HCT116 (cell line): ENCODE data around the gene RHBDF2. TPM values are rescaled to one million over a fixed set of nuclear protein-coding genes. Genes with fewer than 3 reads are reported as not detected.

Experiments
- ATAC-seq: fragments of 200-7000 bp; cut with Tn5 transposase; 2 replicates; pipeline ENCODE4 v1.9.1; 2020; ENCODE audit warnings: mild to moderate bottlenecking, moderate library complexity
- BruUV-seq: library from RNA; stranded (reverse); fragments of 400-500 nt; replicated peaks from 2 replicates; lab custom pipeline; 2021; lab: Mats Ljungman, UMichigan
- CTCF ChIA-PET: fragments of 300-600 bp; sonication (Branson Sonifier 250); formaldehyde crosslinking; loops from one replicate; lab custom pipeline; 2021; ENCODE audit warnings: antibody characterized with exemption; lab: Charles Lee
- POLR2A ChIA-PET: fragments of 300-600, 350-600 bp; sonication (Branson Sonifier 250); formaldehyde crosslinking; loops from one replicate; lab custom pipeline; 2021; ENCODE audit warnings: antibody characterized with exemption; lab: Charles Lee
- RAD21 ChIA-PET, 2 experiments: fragments of 300-600 bp; sonication (Branson Sonifier 250); formaldehyde crosslinking; loops; one replicate each; lab custom pipeline; 2023; ENCODE audit warnings: low total read pairs in 2 of 2; ENCODE audit not compliant: uncharacterized antibody in 2 of 2, unreplicated experiment in 2 of 2, low non-redundant PET in 1 of 2; lab: Charles Lee
- DNase-seq: peaks from one replicate; pipeline ENCODE4 v3.0.0-alpha.2; 2010; ENCODE audit warnings: low read depth, low spot score
- H2AFZ ChIP-seq: fragments of 200-600 bp; shearing (Covaris generic), sonication (generic); 2 replicates; pipeline ENCODE4 v1.6.1; 2017; ENCODE audit warnings: low read depth, mixed run types, mixed read lengths, antibody characterized with exemption, low read length; ENCODE audit not compliant: poor library complexity, severe bottlenecking
- H3K27ac ChIP-seq: 2 replicates; pipeline ENCODE4 v1.5.1; 2012; ENCODE audit warnings: low read depth, low read length
- H3K27me3 ChIP-seq: fragments of 200-600 bp; sonication (generic); 2 replicates; pipeline ENCODE4 v1.6.1; 2016; ENCODE audit warnings: mixed run types, low read length, mixed read lengths; ENCODE audit not compliant: insufficient read depth
- H3K36me3 ChIP-seq, 2 experiments: fragments of 200-500 bp in 1 of 2; fragments of 200-600 bp in 1 of 2; sonication (Bioruptor generic) in 1 of 2; sonication (generic) in 1 of 2; 2 replicates each; pipeline versions ENCODE4 v1.5.1 to v1.6.1; 2014 to 2016; ENCODE audit warnings: low read length in 2 of 2, inconsistent platforms in 1 of 2, mixed read lengths in 1 of 2, mixed run types in 1 of 2; ENCODE audit not compliant: insufficient read depth in 2 of 2, control insufficient read depth in 1 of 2
- H3K4me1 ChIP-seq, 2 experiments: fragments of 200-600 bp in 1 of 2; sonication (generic) in 1 of 2; 2 replicates each; pipeline versions ENCODE4 v1.5.1 to v1.6.1; 2012 to 2017; ENCODE audit warnings: low read length in 2 of 2, inconsistent platforms in 1 of 2, mild to moderate bottlenecking in 1 of 2, mixed read lengths in 1 of 2, mixed run types in 1 of 2, moderate library complexity in 1 of 2; ENCODE audit not compliant: insufficient read depth in 2 of 2, control insufficient read depth in 1 of 2
- H3K4me2 ChIP-seq: fragments of 200-600 bp; sonication (generic); 2 replicates; pipeline ENCODE4 v1.6.1; 2017; ENCODE audit warnings: mixed run types, low read length, mixed read lengths
- H3K4me3 ChIP-seq, 2 experiments: fragments of 200-600 bp in 1 of 2; sonication (generic) in 1 of 2; replicated peaks in 1 of 2; 2 replicates each; pipeline ENCODE4 v1.5.1; 2011 to 2016; ENCODE audit warnings: low read length in 2 of 2, control low read depth in 1 of 2, low read depth in 1 of 2, mild to moderate bottlenecking in 1 of 2, mixed read lengths in 1 of 2, mixed run types in 1 of 2
- H3K79me2 ChIP-seq: fragments of 200-600 bp; sonication (generic); 2 replicates; pipeline ENCODE4 v1.6.1; 2017; ENCODE audit warnings: mild to moderate bottlenecking, mixed run types, low read length, moderate library complexity, mixed read lengths; ENCODE audit not compliant: insufficient read depth
- H3K9ac ChIP-seq: fragments of 200-600 bp; sonication (generic); 2 replicates; pipeline ENCODE4 v1.6.1; 2016; ENCODE audit warnings: low read length, mixed read lengths
- H3K9me2 ChIP-seq: fragments of 200-600 bp; sonication (generic), shearing (Covaris generic); 2 replicates; pipeline ENCODE4 v1.6.1; 2017; ENCODE audit warnings: mixed run types, mild to moderate bottlenecking, moderate library complexity; ENCODE audit not compliant: insufficient read depth
- H3K9me3 ChIP-seq, 2 experiments: fragments of 200-500 bp in 1 of 2; fragments of 200-600 bp in 1 of 2; sonication (Bioruptor generic) in 1 of 2; sonication (generic) in 1 of 2; 2 replicates each; pipeline ENCODE4 v1.6.1; 2014 to 2017; ENCODE audit warnings: low read length in 2 of 2, mixed read lengths in 2 of 2, inconsistent platforms in 1 of 2, low read depth in 1 of 2, mild to moderate bottlenecking in 1 of 2, mixed run types in 1 of 2, moderate library complexity in 1 of 2; ENCODE audit not compliant: control insufficient read depth in 1 of 2, insufficient read depth in 1 of 2
- H4K20me1 ChIP-seq: fragments of 200-600 bp; sonication (generic), shearing (Covaris generic); 2 replicates; pipeline ENCODE4 v1.6.1; 2017; ENCODE audit warnings: mixed run types, mild to moderate bottlenecking, moderate library complexity; ENCODE audit not compliant: insufficient read depth
- JUND ChIP-seq: IDR thresholded peaks from 2 replicates; pipeline ENCODE4 v1.6.1; 2012
- RAD21 ChIP-seq: IDR thresholded peaks from 2 replicates; pipeline ENCODE4 v1.6.1; 2012; ENCODE audit warnings: low read depth, mild to moderate bottlenecking
- YY1 ChIP-seq: IDR thresholded peaks from 2 replicates; pipeline ENCODE4 v1.6.1; 2011; ENCODE audit warnings: low read length, low read depth, moderate library complexity, mild to moderate bottlenecking; ENCODE audit not compliant: insufficient replicate concordance; ENCODE audit errors: extremely low read depth
- intact Hi-C: fragments of 100-400 bp; cut with micrococcal nuclease; formaldehyde crosslinking; loops from 2 replicates; pipeline ENCODE4 v1.10.0; 2022
- total RNA-seq: library from RNA; stranded (reverse); gene quantifications from one replicate; pipeline ENCODE4 v1.2.1, GENCODE V29; 2021; ENCODE audit not compliant: unreplicated experiment
- TF ChIP-seq, protein P1 (sequence below), 3 experiments: fragments of 200-600 bp in 1 of 3; sonication (generic) in 1 of 3; IDR thresholded peaks in 2 of 3; conservative IDR thresholded peaks in 1 of 3; 2 replicates each; pipeline ENCODE4 v1.5.1; 2012 to 2017; ENCODE audit warnings: low read depth in 2 of 3, low read length in 2 of 3, antibody characterized with exemption in 1 of 3, borderline replicate concordance in 1 of 3, control low read depth in 1 of 3, mild to moderate bottlenecking in 1 of 3, mixed read lengths in 1 of 3, mixed run types in 1 of 3, moderate library complexity in 1 of 3; ENCODE audit not compliant: insufficient read depth in 1 of 3

Gene RHBDF2
- total RNA-seq, 1 experiment from 2014 or later, result 61.1 TPM

DNA sequence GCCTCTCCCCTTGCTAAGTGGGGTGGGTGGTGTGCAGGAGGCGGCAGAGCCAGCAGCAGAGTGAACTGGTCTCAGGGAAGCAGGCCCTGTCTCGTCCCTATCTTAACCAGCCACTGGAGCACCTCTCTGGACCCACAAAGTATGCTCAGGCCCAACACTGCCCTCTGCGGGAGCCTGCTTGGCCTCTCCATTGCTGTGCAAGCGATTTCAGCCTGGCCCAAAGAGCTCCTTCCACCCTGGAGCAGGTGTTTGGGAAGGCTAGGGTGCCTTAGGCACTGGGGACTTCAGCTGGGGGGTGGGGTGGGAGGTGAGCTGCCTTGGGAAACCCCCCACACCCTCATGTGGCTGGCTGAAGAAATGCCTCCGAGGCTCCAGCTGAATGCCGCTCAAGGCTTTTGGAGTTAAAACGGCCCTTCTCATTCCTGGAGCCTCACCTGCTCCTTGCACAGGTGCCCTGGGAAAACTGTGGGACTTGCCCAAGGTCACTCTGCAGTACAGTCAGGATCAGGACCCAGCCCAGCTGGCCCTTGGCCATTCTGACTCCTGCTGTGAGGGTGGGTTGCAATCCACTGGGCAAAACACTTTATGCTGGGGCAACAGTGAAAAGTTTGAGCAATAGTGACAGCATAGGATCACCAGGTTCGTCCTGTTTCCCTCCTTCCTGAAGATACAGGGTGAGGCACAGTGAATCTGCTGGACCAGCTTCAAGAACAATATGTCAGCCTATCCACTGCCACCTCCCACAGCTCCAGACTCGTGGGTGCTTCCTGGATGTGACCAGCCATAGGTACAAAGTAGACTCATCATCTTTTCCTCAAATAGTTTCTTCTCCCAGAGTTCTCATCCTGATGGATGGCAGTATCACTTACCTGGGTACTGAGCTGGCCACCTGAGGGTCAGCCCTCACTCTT lies 42.4 kb downstream of the RHBDF2 start:
- ATAC-seq (peak; percentile 95), DNase-seq (peak; percentile 57)
- H3K9ac ChIP-seq, result no peak overlapping the region
- no peak overlapping the region for H3K4me3 ChIP-seq
- H3K27ac ChIP-seq, result no peak overlapping the region
- RAD21 ChIA-PET, result interaction anchor here (0.6 to 2.3 kb wide), 11 partner anchors 43 to 251 kb away, joined by 3 to 9 read pairs (median 5); partner anchors contain the start of gene RHBDF2 (in 1 of the 2)
- H3K36me3 ChIP-seq, result no peaks in the 10 kb centered on the region
- peaks cover 0 to 10% of the 10 kb centered on the region in 2 experiments; a peak in 1 of 4 replicates for H3K4me1 ChIP-seq
- intact Hi-C loops, result loop anchor here (1.0 kb wide), 2 partner anchors 51 to 156 kb away; no protein-coding TSS in a partner anchor
- no peaks in the 10 kb centered on the region for H3K9me3 ChIP-seq
- no peaks in the 10 kb centered on the region for H4K20me1 ChIP-seq
- no peak overlapping the region for H3K4me2 ChIP-seq
- POLR2A ChIA-PET, result interaction anchor here (0.7 to 1.6 kb wide), 3 partner anchors 40 to 49 kb away, joined by 3 to 7 read pairs (median 5); no protein-coding TSS in a partner anchor
- no peaks in the 10 kb centered on the region for H3K27me3 ChIP-seq
- peak; percentile 45 for TF ChIP-seq YY1
- TF ChIP-seq, protein P1, sequence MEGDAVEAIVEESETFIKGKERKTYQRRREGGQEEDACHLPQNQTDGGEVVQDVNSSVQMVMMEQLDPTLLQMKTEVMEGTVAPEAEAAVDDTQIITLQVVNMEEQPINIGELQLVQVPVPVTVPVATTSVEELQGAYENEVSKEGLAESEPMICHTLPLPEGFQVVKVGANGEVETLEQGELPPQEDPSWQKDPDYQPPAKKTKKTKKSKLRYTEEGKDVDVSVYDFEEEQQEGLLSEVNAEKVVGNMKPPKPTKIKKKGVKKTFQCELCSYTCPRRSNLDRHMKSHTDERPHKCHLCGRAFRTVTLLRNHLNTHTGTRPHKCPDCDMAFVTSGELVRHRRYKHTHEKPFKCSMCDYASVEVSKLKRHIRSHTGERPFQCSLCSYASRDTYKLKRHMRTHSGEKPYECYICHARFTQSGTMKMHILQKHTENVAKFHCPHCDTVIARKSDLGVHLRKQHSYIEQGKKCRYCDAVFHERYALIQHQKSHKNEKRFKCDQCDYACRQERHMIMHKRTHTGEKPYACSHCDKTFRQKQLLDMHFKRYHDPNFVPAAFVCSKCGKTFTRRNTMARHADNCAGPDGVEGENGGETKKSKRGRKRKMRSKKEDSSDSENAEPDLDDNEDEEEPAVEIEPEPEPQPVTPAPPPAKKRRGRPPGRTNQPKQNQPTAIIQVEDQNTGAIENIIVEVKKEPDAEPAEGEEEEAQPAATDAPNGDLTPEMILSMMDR (IDR thresholded peaks at IDR 0.05 in 2 of 3, conservative IDR thresholded peaks at IDR 0.05 in 1 of 3; ENCODE audit: borderline replicate concordance in 1 of 3, insufficient read depth in 1 of 3, low read depth in 2 of 3, low read length in 2 of 3), result peak; percentile 72 to 84 (median 83)
- peak; percentile 86 for TF ChIP-seq RAD21
- no peak for TF ChIP-seq JUND
- CTCF ChIA-PET, result interaction anchor here (0.7 to 7.9 kb wide), 27 partner anchors 9 to 222 kb away, joined by 3 to 100 read pairs (median 5); partner anchors contain the start of genes AANAT and RHBDF2
- H3K9me2 ChIP-seq, result no peaks in the 10 kb centered on the region
- BruUV-seq, result no TSS peak
- no peaks in the 10 kb centered on the region for H3K79me2 ChIP-seq
- no peak overlapping the region for H2AFZ ChIP-seq
